Body of pancreas (tissue), 4 donors: ENCODE results near the gene CYP11A1. TPM values are rescaled to one million over a fixed set of nuclear protein-coding genes. Genes with fewer than 3 reads are reported as not detected.

Experiments
- ATAC-seq: fragments of 150-250 bp; one replicate; pipeline ENCODE4 v1.9.1; 2016
- DNase-seq, 4 donors: peaks; one replicate each; pipeline ENCODE4 v3.0.0-alpha.2; 2019
- H3K27ac ChIP-seq, 4 donors: fragments of 200-600 bp; sonication (generic); 1 replicate in 3 of 4; 2 replicates in 1 of 4; pipeline versions ENCODE4 v1.5.1 to v1.6.1; 2016 to 2019; ENCODE audit warnings: mild to moderate bottlenecking in 1 of 4, mixed read lengths in 1 of 4, moderate library complexity in 1 of 4
- H3K27me3 ChIP-seq, 2 donors: fragments of 200-600 bp; sonication (generic); one replicate each; pipeline ENCODE4 v1.6.0; 2016; ENCODE audit warnings: mild to moderate bottlenecking in 1 of 2
- H3K36me3 ChIP-seq, 2 donors: fragments of 200-600 bp; sonication (generic); replicated peaks in 1 of 2; 2 replicates each; pipeline ENCODE4 v1.5.1; 2016; ENCODE audit warnings: low read depth in 2 of 2; ENCODE audit not compliant: insufficient read depth in 1 of 2
- H3K4me1 ChIP-seq: fragments of 200-600 bp; sonication (generic); one replicate; pipeline ENCODE4 v1.6.0; 2016
- H3K4me3 ChIP-seq, 2 donors: fragments of 200-600 bp; sonication (generic); 1 replicate in 1 of 2; 2 replicates in 1 of 2; pipeline ENCODE4 v1.5.1; 2016 to 2019
- H3K9me3 ChIP-seq, 3 donors: fragments of 200-600 bp; sonication (generic); 1 replicate in 2 of 3; 2 replicates in 1 of 3; pipeline ENCODE4 v1.5.1; 2016
- POLR2A ChIP-seq, 3 donors: fragments of 450-650 bp; IDR thresholded peaks; one replicate each; pipeline ENCODE4 v1.6.1; 2016; ENCODE audit warnings: antibody characterized with exemption in 3 of 3, mild to moderate bottlenecking in 2 of 3
- WGBS, 2 donors: methylation state at CpG; one replicate each; pipeline ENCODE4 v1.1.5; 2017; 5-methylcytosine and 5-hydroxymethylcytosine counted together
- intact Hi-C: fragments of 100-400 bp; cut with DNase I; formaldehyde crosslinking; loops from one replicate; pipeline ENCODE4 v1.15.1; 2023
- total RNA-seq, 2 donors: library from RNA; depleted of rRNA; stranded (reverse); fragments of >200 nt; gene quantifications; one replicate each; pipeline ENCODE4 v1.1.0, GENCODE V29; 2016
- TF ChIP-seq, protein P1 (sequence below), 7 experiments: fragments of 450-650 bp in 4 of 7; fragments of 200-600 bp in 3 of 7; sonication (generic) in 3 of 7; IDR thresholded peaks; one replicate each; pipeline ENCODE4 v1.5.1; 2016 to 2019; ENCODE audit warnings: antibody characterized with exemption in 7 of 7

Gene CYP11A1
- total RNA-seq, 2 donors from 2014 or later: 0.26 to 0.99 TPM

DNA sequence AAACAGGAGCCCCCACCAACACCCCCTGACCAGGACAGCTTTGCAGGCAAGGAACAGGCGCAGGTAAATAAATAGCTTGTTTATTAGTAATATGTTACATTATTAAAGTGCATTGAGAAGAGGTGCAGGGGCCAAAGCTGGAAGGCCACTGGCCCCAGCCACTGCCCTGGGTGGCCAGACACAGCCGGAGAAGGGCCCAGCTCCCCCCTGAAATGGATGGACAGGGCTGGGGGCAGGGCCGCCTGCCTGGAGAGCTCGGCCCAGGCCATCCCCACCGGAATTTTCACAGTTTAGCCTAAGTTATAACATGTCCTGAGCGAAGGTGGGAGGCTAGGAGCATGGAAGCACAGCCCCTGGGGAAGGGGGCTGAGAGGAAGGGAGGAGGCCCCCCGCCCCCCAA lies 41.8 kb upstream of the CYP11A1 start:
- intact Hi-C loops: no loop called here
- Histone ChIP-seq H3K4me1 (no peaks in the 10 kb centered on the region), H3K36me3 (no peaks in the 10 kb centered on the region), H3K27ac (no peak overlapping the region), H3K9me3 (no peaks in the 10 kb centered on the region), H3K27me3 (no peaks in the 10 kb centered on the region), H3K4me3 (no peak overlapping the region)
- WGBS, 2 donors: 68 to 75% methylated on average over 7 of the region's 7 CpGs
- no peak for TF ChIP-seq POLR2A (IDR thresholded peaks at IDR 0.05)
- TF ChIP-seq, protein P1, sequence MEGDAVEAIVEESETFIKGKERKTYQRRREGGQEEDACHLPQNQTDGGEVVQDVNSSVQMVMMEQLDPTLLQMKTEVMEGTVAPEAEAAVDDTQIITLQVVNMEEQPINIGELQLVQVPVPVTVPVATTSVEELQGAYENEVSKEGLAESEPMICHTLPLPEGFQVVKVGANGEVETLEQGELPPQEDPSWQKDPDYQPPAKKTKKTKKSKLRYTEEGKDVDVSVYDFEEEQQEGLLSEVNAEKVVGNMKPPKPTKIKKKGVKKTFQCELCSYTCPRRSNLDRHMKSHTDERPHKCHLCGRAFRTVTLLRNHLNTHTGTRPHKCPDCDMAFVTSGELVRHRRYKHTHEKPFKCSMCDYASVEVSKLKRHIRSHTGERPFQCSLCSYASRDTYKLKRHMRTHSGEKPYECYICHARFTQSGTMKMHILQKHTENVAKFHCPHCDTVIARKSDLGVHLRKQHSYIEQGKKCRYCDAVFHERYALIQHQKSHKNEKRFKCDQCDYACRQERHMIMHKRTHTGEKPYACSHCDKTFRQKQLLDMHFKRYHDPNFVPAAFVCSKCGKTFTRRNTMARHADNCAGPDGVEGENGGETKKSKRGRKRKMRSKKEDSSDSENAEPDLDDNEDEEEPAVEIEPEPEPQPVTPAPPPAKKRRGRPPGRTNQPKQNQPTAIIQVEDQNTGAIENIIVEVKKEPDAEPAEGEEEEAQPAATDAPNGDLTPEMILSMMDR (IDR thresholded peaks at IDR 0.05): no peak
- no peak for DNase-seq
- ATAC-seq: no peak

DNA sequence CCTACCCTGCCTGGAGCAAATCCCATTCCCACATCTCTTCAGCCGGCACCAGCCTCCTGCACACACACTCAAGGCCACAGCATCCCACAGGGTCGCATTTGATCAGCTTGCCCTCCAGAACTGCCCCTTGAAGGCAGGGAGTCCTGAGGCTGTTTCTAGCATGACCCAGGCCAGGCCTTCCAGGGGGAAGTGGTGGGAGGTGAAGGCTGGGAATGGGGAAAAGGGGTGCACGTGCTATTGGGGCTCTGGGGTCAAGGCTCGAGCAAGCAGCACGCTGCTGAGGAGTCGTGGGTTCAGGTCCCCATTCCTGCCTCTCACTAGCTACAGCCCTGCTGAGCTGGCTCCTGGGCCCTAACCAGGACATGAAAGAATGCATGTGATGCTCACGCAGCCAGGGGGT lies 41.4 kb upstream of the CYP11A1 start:
- Histone ChIP-seq H3K27ac (no peak overlapping the region), H3K36me3 (no peaks in the 10 kb centered on the region), H3K27me3 (no peaks in the 10 kb centered on the region), H3K4me3 (no peak overlapping the region), H3K4me1 (no peaks in the 10 kb centered on the region), H3K9me3 (no peaks in the 10 kb centered on the region)
- ATAC-seq (no peak), DNase-seq (no peak)
- intact Hi-C loops: no loop called here
- TF ChIP-seq, protein P1 (IDR thresholded peaks at IDR 0.05): no peak
- TF ChIP-seq POLR2A (IDR thresholded peaks at IDR 0.05): no peak
- 62 to 72% methylated on average over 7 of the region's 7 CpGs for WGBS, 2 donors

DNA sequence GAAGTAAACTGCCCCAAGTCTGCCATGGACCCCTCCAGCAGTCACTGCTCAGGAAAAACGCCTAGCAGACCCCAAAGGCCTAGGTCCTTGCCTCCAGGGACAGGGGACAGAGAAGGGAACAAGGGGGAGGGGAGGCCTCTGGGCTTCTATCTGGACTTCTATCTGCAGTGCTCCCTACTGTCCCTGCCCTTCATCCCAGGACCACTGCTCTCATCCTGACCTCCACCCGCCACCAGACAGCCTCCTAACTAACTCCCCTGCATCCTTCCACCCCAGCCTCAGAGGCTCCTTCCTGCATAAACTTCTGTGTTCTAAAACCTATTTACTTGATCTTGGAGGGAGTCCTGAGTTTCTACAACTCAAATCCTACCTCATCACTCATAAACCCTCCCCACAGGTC lies 40.9 kb upstream of the CYP11A1 start:
- Histone ChIP-seq H3K27ac (no peak overlapping the region), H3K4me3 (no peak overlapping the region), H3K4me1 (no peaks in the 10 kb centered on the region), H3K36me3 (no peaks in the 10 kb centered on the region), H3K9me3 (no peaks in the 10 kb centered on the region), H3K27me3 (no peaks in the 10 kb centered on the region)
- no peak for TF ChIP-seq POLR2A (IDR thresholded peaks at IDR 0.05)
- TF ChIP-seq, protein P1 (IDR thresholded peaks at IDR 0.05): no peak
- DNase-seq: no peak
- 54 to 68% methylated on average over 2 of the region's 2 CpGs for WGBS, 2 donors
- intact Hi-C loops: no loop called here
- no peak for ATAC-seq

DNA sequence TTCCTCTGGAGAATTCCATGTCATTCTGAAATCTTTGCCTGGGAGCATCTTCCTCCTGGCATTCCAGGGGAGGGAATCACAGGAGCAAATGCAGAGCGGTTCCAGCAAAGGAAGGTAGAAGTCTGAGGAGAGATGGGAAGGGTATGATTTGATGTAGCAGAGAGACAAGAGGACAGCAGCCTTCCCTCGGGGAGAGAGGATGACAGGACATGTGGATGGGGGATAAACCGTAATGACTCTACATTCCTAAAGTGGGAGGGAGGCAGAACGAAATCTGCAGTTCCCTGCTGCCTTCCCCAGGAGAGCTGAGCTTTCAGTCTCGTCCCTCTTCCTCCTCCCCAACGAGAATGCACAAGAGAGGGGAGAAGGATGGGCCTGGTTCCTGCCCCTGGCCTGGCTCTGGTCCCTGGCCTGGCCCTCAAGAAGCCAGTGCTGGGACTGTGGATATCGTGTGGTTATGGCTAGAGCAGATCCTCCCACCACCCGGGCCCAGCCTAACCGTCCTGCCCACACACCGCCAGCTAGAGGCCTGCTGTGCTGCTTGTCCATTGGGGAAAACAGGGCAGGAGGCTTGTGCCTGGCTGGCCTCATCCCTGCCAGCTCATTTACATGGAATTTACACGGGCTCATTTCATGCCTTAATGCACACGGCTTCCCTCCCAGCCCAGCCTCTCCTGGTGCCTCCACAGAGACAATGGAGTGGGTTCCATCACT lies 39.7 kb upstream of the CYP11A1 start:
- TF ChIP-seq, protein P1 (IDR thresholded peaks at IDR 0.05): no peak
- TF ChIP-seq POLR2A (IDR thresholded peaks at IDR 0.05): no peak
- intact Hi-C loops: no loop called here
- no peaks in the 10 kb centered on the region for H3K36me3 ChIP-seq
- H3K27ac ChIP-seq: no peak overlapping the region
- no peaks in the 10 kb centered on the region for H3K9me3 ChIP-seq
- H3K4me1 ChIP-seq: no peaks in the 10 kb centered on the region
- ATAC-seq: no peak
- H3K27me3 ChIP-seq: no peaks in the 10 kb centered on the region
- WGBS, 2 donors: 44 to 48% methylated on average over 7 to 12 of the region's 12 CpGs
- no peak overlapping the region for H3K4me3 ChIP-seq
- no peak for DNase-seq

DNA sequence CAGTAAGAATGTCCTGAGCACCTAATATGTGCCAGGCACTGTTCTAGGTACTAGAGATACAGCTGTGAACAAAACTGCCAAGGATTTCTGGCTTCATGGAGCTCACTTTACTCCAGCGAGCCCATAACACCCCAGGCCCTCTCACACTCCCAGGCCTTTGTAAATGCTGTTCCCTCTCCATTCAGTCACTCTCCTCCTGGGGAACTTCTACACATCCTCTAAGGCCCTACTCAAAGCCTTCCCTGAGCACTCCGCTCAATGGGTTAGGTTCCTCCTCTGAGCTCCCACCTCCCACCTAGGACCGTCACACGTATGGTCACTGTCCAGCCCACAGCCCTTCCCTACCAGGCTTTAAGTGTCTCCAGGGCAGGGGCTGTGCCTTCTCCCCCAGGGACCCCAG lies 39.1 kb upstream of the CYP11A1 start:
- intact Hi-C loops: no loop called here
- Histone ChIP-seq H3K27ac (no peak overlapping the region), H3K4me1 (no peaks in the 10 kb centered on the region), H3K27me3 (no peaks in the 10 kb centered on the region), H3K9me3 (no peaks in the 10 kb centered on the region), H3K4me3 (no peak overlapping the region), H3K36me3 (no peaks in the 10 kb centered on the region)
- DNase-seq: no peak
- no peak for TF ChIP-seq POLR2A (IDR thresholded peaks at IDR 0.05)
- TF ChIP-seq, protein P1 (IDR thresholded peaks at IDR 0.05): no peak
- no peak for ATAC-seq
- WGBS, 2 donors: 69 to 76% methylated on average over 4 of the region's 4 CpGs
